Glutamatergic neuron (in vitro differentiated cells): Measurements from ENCODE around the gene MACROD2. TPM values are rescaled to one million over a fixed set of nuclear protein-coding genes. Genes with fewer than 3 reads are reported as not detected.
A peak's percentile ranks its signal among the peaks of the same experiment; 100 is the strongest.

Source experiments
- DNase-seq: peaks from one replicate; pipeline ENCODE4 v3.0.0; 2022
- H3K27ac Mint-ChIP-seq: one replicate; pipeline ENCODE4 v1.8.0; 2020; ENCODE audit warnings: mild to moderate bottlenecking, mixed read lengths, inconsistent platforms; ENCODE audit not compliant: unreplicated experiment
- H3K27me3 Mint-ChIP-seq: one replicate; pipeline ENCODE4 v1.8.0; 2020; ENCODE audit warnings: mild to moderate bottlenecking, moderate library complexity, mixed read lengths, inconsistent platforms; ENCODE audit not compliant: unreplicated experiment
- H3K36me3 Mint-ChIP-seq: one replicate; pipeline ENCODE4 v1.8.0; 2020; ENCODE audit warnings: mild to moderate bottlenecking, mixed read lengths, inconsistent platforms; ENCODE audit not compliant: unreplicated experiment
- H3K4me1 Mint-ChIP-seq: one replicate; pipeline ENCODE4 v1.8.0; 2020; ENCODE audit warnings: mild to moderate bottlenecking, low read depth, mixed read lengths, inconsistent platforms; ENCODE audit not compliant: unreplicated experiment
- H3K4me3 Mint-ChIP-seq: one replicate; pipeline ENCODE4 v1.8.0; 2020; ENCODE audit warnings: mild to moderate bottlenecking, mixed read lengths, inconsistent platforms; ENCODE audit not compliant: unreplicated experiment
- H3K9me3 Mint-ChIP-seq: one replicate; pipeline ENCODE4 v1.8.0; 2020; ENCODE audit warnings: mild to moderate bottlenecking, moderate library complexity, mixed read lengths, inconsistent platforms; ENCODE audit not compliant: unreplicated experiment
- total RNA-seq: library from RNA; stranded (reverse); fragmentation: NEBNext Ultra II Directional; extraction: Animal tissue kit (Norgen Biotek cat#: 25700); gene quantifications from one replicate; pipeline ENCODE4 v1.2.1, GENCODE V29; 2021; ENCODE audit not compliant: unreplicated experiment
- TF ChIP-seq, protein P1 (sequence below): fragments of 200-600 bp; sonication (generic); IDR thresholded peaks from one replicate; pipeline ENCODE4 v1.5.0; 2021; ENCODE audit not compliant: partially characterized antibody, unreplicated experiment

MACROD2 gene
- total RNA-seq, 1 donor from 2014 or later, result 8.7 TPM

DNA sequence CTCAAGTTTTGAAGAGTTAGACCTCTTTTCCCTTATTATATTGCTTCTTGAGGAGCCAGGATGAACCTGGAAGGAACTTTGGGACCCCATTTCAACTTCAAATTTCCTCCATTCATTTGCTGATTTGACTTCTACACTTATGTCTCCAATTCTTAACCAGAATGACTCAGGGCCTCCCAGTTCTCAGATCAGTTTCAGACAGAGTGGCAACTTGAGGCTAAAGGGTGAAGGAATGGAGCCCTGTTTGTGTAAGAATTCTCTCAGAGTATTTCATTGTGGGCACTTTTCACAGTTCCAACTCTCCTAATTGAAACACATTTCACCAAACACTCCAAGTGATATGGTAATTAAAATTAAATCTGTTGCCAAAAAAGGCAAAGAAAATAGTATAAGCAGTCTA, 451.1 kb downstream of the MACROD2 start:
- Mint-ChIP-seq H3K27me3 (no peaks in the 10 kb centered on the region), H3K4me3 (no peak overlapping the region), H3K9me3 (no peaks in the 10 kb centered on the region), H3K36me3 (no peaks in the 10 kb centered on the region), H3K27ac (no peak overlapping the region), H3K4me1 (peaks cover 2% of the 10 kb centered on the region)
- TF ChIP-seq, protein P1, sequence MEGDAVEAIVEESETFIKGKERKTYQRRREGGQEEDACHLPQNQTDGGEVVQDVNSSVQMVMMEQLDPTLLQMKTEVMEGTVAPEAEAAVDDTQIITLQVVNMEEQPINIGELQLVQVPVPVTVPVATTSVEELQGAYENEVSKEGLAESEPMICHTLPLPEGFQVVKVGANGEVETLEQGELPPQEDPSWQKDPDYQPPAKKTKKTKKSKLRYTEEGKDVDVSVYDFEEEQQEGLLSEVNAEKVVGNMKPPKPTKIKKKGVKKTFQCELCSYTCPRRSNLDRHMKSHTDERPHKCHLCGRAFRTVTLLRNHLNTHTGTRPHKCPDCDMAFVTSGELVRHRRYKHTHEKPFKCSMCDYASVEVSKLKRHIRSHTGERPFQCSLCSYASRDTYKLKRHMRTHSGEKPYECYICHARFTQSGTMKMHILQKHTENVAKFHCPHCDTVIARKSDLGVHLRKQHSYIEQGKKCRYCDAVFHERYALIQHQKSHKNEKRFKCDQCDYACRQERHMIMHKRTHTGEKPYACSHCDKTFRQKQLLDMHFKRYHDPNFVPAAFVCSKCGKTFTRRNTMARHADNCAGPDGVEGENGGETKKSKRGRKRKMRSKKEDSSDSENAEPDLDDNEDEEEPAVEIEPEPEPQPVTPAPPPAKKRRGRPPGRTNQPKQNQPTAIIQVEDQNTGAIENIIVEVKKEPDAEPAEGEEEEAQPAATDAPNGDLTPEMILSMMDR, result no peak
- no peak for DNase-seq

DNA sequence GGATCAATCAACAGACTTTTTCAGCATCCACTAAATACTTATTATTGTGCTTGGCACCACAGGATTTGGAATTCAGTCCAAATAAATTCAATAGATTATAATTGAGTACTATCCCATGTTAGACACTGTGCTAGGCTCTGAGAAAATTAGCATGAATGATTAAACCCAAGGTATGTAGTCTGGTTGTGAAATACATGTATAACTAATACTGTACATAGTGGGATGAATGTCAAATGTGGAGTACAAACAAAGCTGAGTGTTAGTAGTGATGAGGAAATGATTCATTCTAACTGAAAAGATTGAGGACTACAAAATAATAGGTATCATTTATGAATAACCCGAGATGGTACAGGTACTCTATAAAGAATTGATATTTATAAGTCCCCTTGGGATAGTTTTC, 454.0 kb downstream of the MACROD2 start:
- Mint-ChIP-seq H3K27me3 (no peaks in the 10 kb centered on the region), H3K36me3 (no peaks in the 10 kb centered on the region), H3K4me3 (no peak overlapping the region), H3K4me1 (peaks cover 3% of the 10 kb centered on the region), H3K27ac (no peak overlapping the region), H3K9me3 (no peaks in the 10 kb centered on the region)
- DNase-seq, result no peak
- TF ChIP-seq, protein P1, result no peak

DNA sequence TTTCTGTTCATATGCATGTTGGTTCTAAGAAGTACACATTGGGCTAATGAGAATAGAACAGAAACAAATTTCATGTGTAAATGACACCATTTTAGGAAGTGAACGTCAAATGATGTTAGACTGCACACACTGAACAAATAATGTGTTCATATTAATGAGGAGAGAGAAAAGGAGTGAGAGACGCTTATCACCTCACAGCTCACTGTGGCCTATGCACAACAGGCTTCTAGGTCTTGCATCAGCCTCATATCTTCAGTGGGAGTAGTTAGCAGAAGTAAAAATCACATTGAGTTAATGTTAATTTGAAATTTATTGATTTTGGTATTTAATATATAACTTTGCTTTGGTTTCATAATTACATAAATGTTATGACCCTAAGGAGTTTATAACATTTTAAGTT, 454.9 kb downstream of the MACROD2 start:
- Mint-ChIP-seq H3K27ac (no peak overlapping the region), H3K4me1 (peaks cover 3% of the 10 kb centered on the region), H3K27me3 (no peaks in the 10 kb centered on the region), H3K4me3 (no peak overlapping the region), H3K36me3 (no peaks in the 10 kb centered on the region), H3K9me3 (no peaks in the 10 kb centered on the region)
- no peak for DNase-seq
- TF ChIP-seq, protein P1, result no peak

DNA sequence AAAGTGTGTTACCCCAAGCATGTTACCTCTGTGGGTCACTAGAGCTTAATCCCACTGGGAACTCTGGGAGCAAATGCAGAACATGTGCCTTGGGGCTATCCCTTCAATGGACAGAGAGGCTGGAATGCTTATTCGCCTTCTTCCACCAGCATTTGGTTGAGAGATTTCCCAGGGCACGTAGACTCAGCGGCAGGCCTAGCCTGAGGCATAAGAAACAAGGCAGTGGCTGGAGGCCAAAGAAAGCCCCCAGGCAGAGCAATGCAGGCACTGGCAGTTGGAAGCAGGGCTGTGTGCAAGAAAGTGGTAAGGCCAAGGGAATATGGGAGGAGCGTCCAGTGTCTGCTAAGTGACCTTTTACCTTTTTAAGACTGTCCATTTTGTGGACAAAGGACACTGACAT, 456.1 kb downstream of the MACROD2 start:
- peaks cover 3% of the 10 kb centered on the region for H3K4me1 Mint-ChIP-seq
- TF ChIP-seq, protein P1, result no peak
- peak overlapping the region; percentile 45 for H3K27ac Mint-ChIP-seq
- peak; percentile 45 for DNase-seq
- no peaks in the 10 kb centered on the region for H3K36me3 Mint-ChIP-seq
- no peaks in the 10 kb centered on the region for H3K27me3 Mint-ChIP-seq
- H3K9me3 Mint-ChIP-seq, result no peaks in the 10 kb centered on the region
- no peak overlapping the region for H3K4me3 Mint-ChIP-seq

DNA sequence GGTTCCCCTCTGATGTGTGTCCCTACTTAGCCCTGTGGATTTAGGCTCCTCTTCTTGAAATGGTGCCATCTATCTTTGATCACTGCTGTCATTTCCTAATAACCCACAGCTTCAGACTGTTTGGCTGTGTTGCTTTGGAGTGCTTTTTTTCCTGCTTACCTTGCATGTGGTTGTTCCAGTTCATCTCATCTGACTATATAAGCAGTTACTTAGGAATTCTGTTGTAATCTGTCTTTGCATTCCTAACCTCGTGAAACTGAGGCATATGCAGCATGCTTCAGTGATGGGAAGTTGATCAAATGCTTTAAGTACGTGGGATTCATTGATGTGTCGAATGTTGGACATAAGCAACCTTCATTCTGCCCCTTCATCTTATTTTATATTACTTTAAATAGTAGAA, 457.9 kb downstream of the MACROD2 start:
- no peak overlapping the region for H3K4me3 Mint-ChIP-seq
- H3K36me3 Mint-ChIP-seq, result no peaks in the 10 kb centered on the region
- no peaks in the 10 kb centered on the region for H3K27me3 Mint-ChIP-seq
- DNase-seq, result no peak
- H3K4me1 Mint-ChIP-seq, result peaks cover 3% of the 10 kb centered on the region
- no peak overlapping the region for H3K27ac Mint-ChIP-seq
- no peaks in the 10 kb centered on the region for H3K9me3 Mint-ChIP-seq
- TF ChIP-seq, protein P1, result no peak
